ENCODE data around the gene STARD3. TPM values are rescaled to one million over a fixed set of nuclear protein-coding genes. Genes with fewer than 3 reads are reported as not detected.

STARD3 gene
- total and polyA plus RNA-seq, 2 of the 13 experiments (the other 11 are each of a cell fraction or from before 2014, with no cell fraction given), result 34.6 to 100 TPM

- TF ChIP-seq RNF2 (conservative IDR thresholded peaks at IDR 0.05; ENCODE audit: low read depth), result no peak
- no peak for TF ChIP-seq KDM3A (CRISPR knock-in tag; IDR thresholded peaks at IDR 0.05; ENCODE audit: low read depth)
- peak; percentile 63; the same call in 1 of the 2 replicates for TF ChIP-seq MXD4 (CRISPR knock-in tag; IDR thresholded peaks at IDR 0.05)
- TF ChIP-seq ATAD3A (CRISPR knock-in tag; IDR thresholded peaks at IDR 0.05), result no peak
- no peak for TF ChIP-seq RFX1 (IDR thresholded peaks at IDR 0.05)
- TF ChIP-seq, protein P1, sequence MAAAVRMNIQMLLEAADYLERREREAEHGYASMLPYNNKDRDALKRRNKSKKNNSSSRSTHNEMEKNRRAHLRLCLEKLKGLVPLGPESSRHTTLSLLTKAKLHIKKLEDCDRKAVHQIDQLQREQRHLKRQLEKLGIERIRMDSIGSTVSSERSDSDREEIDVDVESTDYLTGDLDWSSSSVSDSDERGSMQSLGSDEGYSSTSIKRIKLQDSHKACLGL (CRISPR knock-in tag; IDR thresholded peaks at IDR 0.05), result no peak
- TF ChIP-seq ZHX2 (IDR thresholded peaks at IDR 0.05; ENCODE audit: low read depth), result no peak
- no peak for TF ChIP-seq ZHX2 (CRISPR knock-in tag; IDR thresholded peaks at IDR 0.05; ENCODE audit: borderline replicate concordance)
- no peak for TF ChIP-seq ZNF143 (CRISPR knock-in tag; IDR thresholded peaks at IDR 0.05)
- no peak for TF ChIP-seq BATF2 (CRISPR knock-in tag; IDR thresholded peaks at IDR 0.05)
- no peak for TF ChIP-seq RFX5 (IDR thresholded peaks at IDR 0.05; ENCODE audit: low read depth, low read length)
- TF ChIP-seq ZNF12 (CRISPR knock-in tag; IDR thresholded peaks at IDR 0.05), result 0 out of 2 replicates have a peak, but pooled peaks have one; percentile 45
- TF ChIP-seq TEAD3 (CRISPR knock-in tag; optimal IDR thresholded peaks at IDR 0.05; ENCODE audit: borderline replicate concordance), result no peak
- no peak for TF ChIP-seq TARDBP (CRISPR knock-in tag; IDR thresholded peaks at IDR 0.05)
- TF ChIP-seq, protein P2, sequence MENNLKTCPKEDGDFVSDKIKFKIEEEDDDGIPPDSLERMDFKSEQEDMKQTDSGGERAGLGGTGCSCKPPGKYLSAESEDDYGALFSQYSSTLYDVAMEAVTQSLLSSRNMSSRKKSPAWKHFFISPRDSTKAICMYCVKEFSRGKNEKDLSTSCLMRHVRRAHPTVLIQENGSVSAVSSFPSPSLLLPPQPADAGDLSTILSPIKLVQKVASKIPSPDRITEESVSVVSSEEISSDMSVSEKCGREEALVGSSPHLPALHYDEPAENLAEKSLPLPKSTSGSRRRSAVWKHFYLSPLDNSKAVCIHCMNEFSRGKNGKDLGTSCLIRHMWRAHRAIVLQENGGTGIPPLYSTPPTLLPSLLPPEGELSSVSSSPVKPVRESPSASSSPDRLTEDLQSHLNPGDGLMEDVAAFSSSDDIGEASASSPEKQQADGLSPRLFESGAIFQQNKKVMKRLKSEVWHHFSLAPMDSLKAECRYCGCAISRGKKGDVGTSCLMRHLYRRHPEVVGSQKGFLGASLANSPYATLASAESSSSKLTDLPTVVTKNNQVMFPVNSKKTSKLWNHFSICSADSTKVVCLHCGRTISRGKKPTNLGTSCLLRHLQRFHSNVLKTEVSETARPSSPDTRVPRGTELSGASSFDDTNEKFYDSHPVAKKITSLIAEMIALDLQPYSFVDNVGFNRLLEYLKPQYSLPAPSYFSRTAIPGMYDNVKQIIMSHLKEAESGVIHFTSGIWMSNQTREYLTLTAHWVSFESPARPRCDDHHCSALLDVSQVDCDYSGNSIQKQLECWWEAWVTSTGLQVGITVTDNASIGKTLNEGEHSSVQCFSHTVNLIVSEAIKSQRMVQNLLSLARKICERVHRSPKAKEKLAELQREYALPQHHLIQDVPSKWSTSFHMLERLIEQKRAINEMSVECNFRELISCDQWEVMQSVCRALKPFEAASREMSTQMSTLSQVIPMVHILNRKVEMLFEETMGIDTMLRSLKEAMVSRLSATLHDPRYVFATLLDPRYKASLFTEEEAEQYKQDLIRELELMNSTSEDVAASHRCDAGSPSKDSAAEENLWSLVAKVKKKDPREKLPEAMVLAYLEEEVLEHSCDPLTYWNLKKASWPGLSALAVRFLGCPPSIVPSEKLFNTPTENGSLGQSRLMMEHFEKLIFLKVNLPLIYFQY (CRISPR knock-in tag; IDR thresholded peaks at IDR 0.05; ENCODE audit: borderline replicate concordance), result peak; percentile 77; the same call in 1 of the 2 replicates
- peak; percentile 42; the same call in 1 of the 2 replicates for TF ChIP-seq DRAP1 (CRISPR knock-in tag; IDR thresholded peaks at IDR 0.05)
- TF ChIP-seq ZNF550 (CRISPR knock-in tag; IDR thresholded peaks at IDR 0.05; ENCODE audit: borderline replicate concordance), result no peak
- TF ChIP-seq PITX1 (CRISPR knock-in tag; IDR thresholded peaks at IDR 0.05), result no peak
Measured at GRCh38 chr17:39591958-39592954, 44.7 kb upstream of the STARD3 start (continued).

All from HepG2 (cell line).